Vagina (tissue), 2 donors: Measurements from ENCODE around the gene VWA3A.

Experiments
- CTCF ChIP-seq, 3 experiments: fragments of 450-650 bp in 2 of 3; fragments of 200-600 bp in 1 of 3; sonication (generic) in 1 of 3; IDR thresholded peaks; one replicate each; pipeline ENCODE4 v1.5.1; 2017 to 2019; ENCODE audit warnings: antibody characterized with exemption in 3 of 3, mild to moderate bottlenecking in 2 of 3, moderate library complexity in 2 of 3
- POLR2A ChIP-seq, 2 donors: fragments of 450-650 bp; IDR thresholded peaks; one replicate each; pipeline ENCODE4 v1.6.1; 2017; ENCODE audit warnings: antibody characterized with exemption in 2 of 2, mild to moderate bottlenecking in 2 of 2, moderate library complexity in 2 of 2

- TF ChIP-seq POLR2A (IDR thresholded peaks at IDR 0.05) (no peak), CTCF (IDR thresholded peaks at IDR 0.05) (no peak)
Observed at GRCh38 chr16:22081050-22081449, 11.3 kb upstream of the VWA3A start.
